Suprapubic skin (tissue), 4 donors: Measurements from ENCODE around the gene RNF220. TPM values are rescaled to one million over a fixed set of nuclear protein-coding genes. Genes with fewer than 3 reads are reported as not detected.

Experiments
- DNase-seq, 2 donors: peaks; one replicate each; pipeline ENCODE4 v3.0.0-alpha.2; 2019; ENCODE audit warnings: low spot score in 2 of 2
- H3K27ac ChIP-seq: fragments of 200-600 bp; sonication (generic); one replicate; pipeline ENCODE4 v1.5.1; 2019
- H3K27me3 ChIP-seq: fragments of 200-600 bp; sonication (generic); one replicate; pipeline ENCODE4 v1.5.1; 2019
- H3K36me3 ChIP-seq: fragments of 200-600 bp; sonication (generic); one replicate; pipeline ENCODE4 v1.5.1; 2019
- H3K4me1 ChIP-seq: fragments of 200-600 bp; sonication (generic); one replicate; pipeline ENCODE4 v1.5.1; 2019
- H3K4me3 ChIP-seq: fragments of 200-600 bp; sonication (generic); one replicate; pipeline ENCODE4 v1.5.1; 2019; ENCODE audit warnings: mild to moderate bottlenecking
- H3K9me3 ChIP-seq: fragments of 200-600 bp; sonication (generic); one replicate; pipeline ENCODE4 v1.5.1; 2019
- EP300 ChIP-seq: sonication (generic); formaldehyde crosslinking; IDR thresholded peaks from one replicate; pipeline ENCODE4 v1.6.1; 2017; ENCODE audit warnings: antibody characterized with exemption
- POLR2A ChIP-seq, 2 donors: fragments of 450-650 bp; IDR thresholded peaks; one replicate each; pipeline ENCODE4 v1.6.1; 2017; ENCODE audit warnings: antibody characterized with exemption in 2 of 2, mild to moderate bottlenecking in 2 of 2, moderate library complexity in 2 of 2
- POLR2AphosphoS5 ChIP-seq, 3 donors: sonication (generic); formaldehyde crosslinking; IDR thresholded peaks; one replicate each; pipeline ENCODE4 v1.6.1; 2017; ENCODE audit warnings: antibody characterized with exemption in 3 of 3
- WGBS: methylation state at CpG from one replicate; pipeline ENCODE4 v1.1.5; 2018; 5-methylcytosine and 5-hydroxymethylcytosine counted together
- total RNA-seq, 4 donors: library from RNA; depleted of rRNA; stranded (reverse); fragments of >200 nt; gene quantifications; one replicate each; pipeline ENCODE4 v1.1.0, GENCODE V29; 2016
- TF ChIP-seq, protein P1 (sequence below), 2 donors: fragments of 200-600 bp in 1 of 2; fragments of 450-650 bp in 1 of 2; sonication (generic) in 1 of 2; IDR thresholded peaks; one replicate each; pipeline ENCODE4 v1.5.1; 2016 to 2019; ENCODE audit warnings: antibody characterized with exemption in 2 of 2, mild to moderate bottlenecking in 1 of 2, moderate library complexity in 1 of 2

RNF220 gene
- total RNA-seq, 4 donors from 2014 or later = 79.4 to 124 (median 99.5) TPM

DNA sequence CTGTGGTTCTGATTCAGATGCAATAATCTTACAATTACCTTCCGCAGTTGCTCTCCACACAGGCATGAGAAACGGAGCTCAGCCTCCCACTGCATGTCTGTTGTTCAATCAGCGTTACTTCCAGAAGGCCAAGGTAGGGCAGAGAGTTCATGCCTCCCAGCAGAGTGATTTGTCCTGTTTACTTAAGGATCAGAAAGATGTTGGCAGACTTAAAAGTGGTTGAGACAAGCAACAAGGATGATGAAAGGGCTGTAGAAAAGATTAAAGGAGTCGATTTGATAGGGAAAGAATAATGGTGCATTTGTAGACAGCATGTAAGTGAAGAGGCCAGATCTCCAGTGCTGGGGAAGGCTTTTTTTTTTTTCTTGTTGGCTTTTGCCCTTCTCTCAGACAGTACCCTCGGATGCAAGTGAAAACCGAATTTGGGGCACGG is 296.1 kb downstream of the RNF220 start:
- no peak for DNase-seq
- no peaks in the 10 kb centered on the region for H3K27me3 ChIP-seq
- TF ChIP-seq, protein P1, sequence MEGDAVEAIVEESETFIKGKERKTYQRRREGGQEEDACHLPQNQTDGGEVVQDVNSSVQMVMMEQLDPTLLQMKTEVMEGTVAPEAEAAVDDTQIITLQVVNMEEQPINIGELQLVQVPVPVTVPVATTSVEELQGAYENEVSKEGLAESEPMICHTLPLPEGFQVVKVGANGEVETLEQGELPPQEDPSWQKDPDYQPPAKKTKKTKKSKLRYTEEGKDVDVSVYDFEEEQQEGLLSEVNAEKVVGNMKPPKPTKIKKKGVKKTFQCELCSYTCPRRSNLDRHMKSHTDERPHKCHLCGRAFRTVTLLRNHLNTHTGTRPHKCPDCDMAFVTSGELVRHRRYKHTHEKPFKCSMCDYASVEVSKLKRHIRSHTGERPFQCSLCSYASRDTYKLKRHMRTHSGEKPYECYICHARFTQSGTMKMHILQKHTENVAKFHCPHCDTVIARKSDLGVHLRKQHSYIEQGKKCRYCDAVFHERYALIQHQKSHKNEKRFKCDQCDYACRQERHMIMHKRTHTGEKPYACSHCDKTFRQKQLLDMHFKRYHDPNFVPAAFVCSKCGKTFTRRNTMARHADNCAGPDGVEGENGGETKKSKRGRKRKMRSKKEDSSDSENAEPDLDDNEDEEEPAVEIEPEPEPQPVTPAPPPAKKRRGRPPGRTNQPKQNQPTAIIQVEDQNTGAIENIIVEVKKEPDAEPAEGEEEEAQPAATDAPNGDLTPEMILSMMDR (IDR thresholded peaks at IDR 0.05) = no peak
- TF ChIP-seq POLR2A (IDR thresholded peaks at IDR 0.05) (no peak), POLR2AphosphoS5 (IDR thresholded peaks at IDR 0.05) (no peak), EP300 (no peak)
- no peaks in the 10 kb centered on the region for H3K9me3 ChIP-seq
- no peak overlapping the region for H3K4me3 ChIP-seq
- WGBS = 84% methylated on average over 7 of the region's 7 CpGs
- H3K4me1 ChIP-seq = no peaks in the 10 kb centered on the region
- H3K27ac ChIP-seq = no peak overlapping the region
- H3K36me3 ChIP-seq = no peaks in the 10 kb centered on the region

Other genes with a start within 250 kb of the RNF220 start
- 100 to 1,000 TPM in 1 of 4 donors, 10 to 100 TPM in 3; 44.2 to 102 (median 52.6) TPM for gene DMAP1, start 191.8 kb upstream of the RNF220 start, total RNA-seq
- 10 to 100 TPM; 23.3 to 33.4 (median 31.0) TPM for gene ERI3, start 50.0 kb upstream of the RNF220 start, total RNA-seq